GM18907 (cell line): ENCODE data around the gene ACAP1.

Source experiments
- ATAC-seq: cut with Tn5 transposase; IDR thresholded peaks from one replicate; pipeline ENCODE4 v1.9.1; 2021; ENCODE audit warnings: mild to moderate bottlenecking, moderate library complexity; ENCODE audit not compliant: unreplicated experiment

ACAP1 gene

GRCh38 chr17:7336240-7337175 is at the start of gene ACAP1:
ACAP1 (plus strand) TSS chr17:7336529; CDS start chr17:7336735, 206 bp downstream.
- peak; percentile 65 for ATAC-seq

GRCh38 chr17:7289256-7290032 is 46.9 kb upstream of the ACAP1 start:
- no peak for ATAC-seq

GRCh38 chr17:7290166-7290565 is 46.2 kb upstream of the ACAP1 start:
- ATAC-seq = no peak

GRCh38 chr17:7290685-7291084 is 45.6 kb upstream of the ACAP1 start:
- no peak for ATAC-seq

- no peak for ATAC-seq
Measured at GRCh38 chr17:7292194-7292593, 44.1 kb upstream of the ACAP1 start.

- no peak for ATAC-seq
Measured at GRCh38 chr17:7292729-7293128, 43.6 kb upstream of the ACAP1 start.

- ATAC-seq = no peak
Measured at GRCh38 chr17:7293159-7293558, 43.2 kb upstream of the ACAP1 start.

GRCh38 chr17:7293816-7294613 is 42.3 kb upstream of the ACAP1 start:
- no peak for ATAC-seq

GRCh38 chr17:7294614-7295153 is 41.6 kb upstream of the ACAP1 start, which contains the start of gene YBX2:
YBX2 (minus strand) TSS chr17:7294639; CDS start chr17:7294500, 139 bp downstream.
- ATAC-seq = no peak

GRCh38 chr17:7295230-7296180 is 40.8 kb upstream of the ACAP1 start:
- ATAC-seq = no peak

GRCh38 chr17:7296189-7296861 is 40.0 kb upstream of the ACAP1 start:
- ATAC-seq = peak; percentile 47

GRCh38 chr17:7304179-7304578 is 32.1 kb upstream of the ACAP1 start:
- ATAC-seq = no peak

- ATAC-seq = peak; percentile 77
Measured at GRCh38 chr17:7306911-7307685, 29.2 kb upstream of the ACAP1 start, which contains the start of gene EIF5A. EIF5A (plus strand) TSS chr17:7307628; CDS start chr17:7309636, 2,008 bp downstream.

- ATAC-seq = no peak
Measured at GRCh38 chr17:7307686-7308624, 28.4 kb upstream of the ACAP1 start.

GRCh38 chr17:7308625-7309433 is 27.5 kb upstream of the ACAP1 start:
- ATAC-seq = peak; percentile 25

- no peak for ATAC-seq
Measured at GRCh38 chr17:7309628-7310027, 26.7 kb upstream of the ACAP1 start.
